Coronary artery (tissue), 2 donors: Measurements from ENCODE around the gene MAPK4.
"Not testable (repeated sequence)": the region's sequence is repeated elsewhere in the genome, so short reads cannot be mapped to it uniquely, and the experiment has no call there.

Experiments
- DNase-seq: peaks from one replicate; pipeline ENCODE4 v3.0.0-alpha.2; 2017; ENCODE audit warnings: low spot score
- H3K27ac ChIP-seq, 2 donors: fragments of 200-600 bp; sonication (generic); one replicate each; pipeline ENCODE4 v1.5.1; 2016 to 2019
- H3K4me3 ChIP-seq: fragments of 200-600 bp; sonication (generic); 2 replicates; pipeline ENCODE4 v1.5.1; 2016; ENCODE audit warnings: mild to moderate bottlenecking, moderate library complexity
- TF ChIP-seq, protein P1 (sequence below): fragments of 200-600 bp; sonication (generic); IDR thresholded peaks from one replicate; pipeline ENCODE4 v1.5.1; 2019; ENCODE audit warnings: antibody characterized with exemption

MAPK4 gene

DNA sequence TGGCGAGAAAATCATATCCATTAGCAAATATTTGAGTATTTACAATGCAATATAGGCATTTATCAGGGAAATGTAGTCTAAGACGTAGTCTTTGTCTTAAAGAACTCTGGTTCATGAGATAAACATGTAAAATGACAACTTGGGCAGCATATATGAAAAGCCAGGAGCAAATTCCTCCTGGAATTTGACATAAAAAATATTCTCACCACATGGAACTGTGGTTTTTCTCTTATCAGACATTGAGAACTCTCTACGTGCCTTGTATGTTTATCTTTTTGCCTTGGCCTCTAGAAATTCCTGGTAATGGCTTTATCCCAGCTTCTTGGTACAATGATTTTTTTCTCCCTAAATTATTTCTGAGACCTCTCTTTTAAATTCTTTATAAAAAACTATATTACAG lies 2.8 kb downstream of the MAPK4 start:
- DNase-seq, result no peak
- TF ChIP-seq, protein P1, sequence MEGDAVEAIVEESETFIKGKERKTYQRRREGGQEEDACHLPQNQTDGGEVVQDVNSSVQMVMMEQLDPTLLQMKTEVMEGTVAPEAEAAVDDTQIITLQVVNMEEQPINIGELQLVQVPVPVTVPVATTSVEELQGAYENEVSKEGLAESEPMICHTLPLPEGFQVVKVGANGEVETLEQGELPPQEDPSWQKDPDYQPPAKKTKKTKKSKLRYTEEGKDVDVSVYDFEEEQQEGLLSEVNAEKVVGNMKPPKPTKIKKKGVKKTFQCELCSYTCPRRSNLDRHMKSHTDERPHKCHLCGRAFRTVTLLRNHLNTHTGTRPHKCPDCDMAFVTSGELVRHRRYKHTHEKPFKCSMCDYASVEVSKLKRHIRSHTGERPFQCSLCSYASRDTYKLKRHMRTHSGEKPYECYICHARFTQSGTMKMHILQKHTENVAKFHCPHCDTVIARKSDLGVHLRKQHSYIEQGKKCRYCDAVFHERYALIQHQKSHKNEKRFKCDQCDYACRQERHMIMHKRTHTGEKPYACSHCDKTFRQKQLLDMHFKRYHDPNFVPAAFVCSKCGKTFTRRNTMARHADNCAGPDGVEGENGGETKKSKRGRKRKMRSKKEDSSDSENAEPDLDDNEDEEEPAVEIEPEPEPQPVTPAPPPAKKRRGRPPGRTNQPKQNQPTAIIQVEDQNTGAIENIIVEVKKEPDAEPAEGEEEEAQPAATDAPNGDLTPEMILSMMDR, result no peak
- H3K4me3 ChIP-seq, result no peak overlapping the region
- H3K27ac ChIP-seq, result no peak overlapping the region

GRCh38 chr18:50563376-50563775 lies 3.5 kb downstream of the MAPK4 start:
- Histone ChIP-seq H3K4me3 (no peak overlapping the region), H3K27ac (no peak overlapping the region)
- TF ChIP-seq, protein P1, result no peak
- DNase-seq, result no peak

GRCh38 chr18:50569930-50570329 lies 10.0 kb downstream of the MAPK4 start:
- no peak for DNase-seq
- Histone ChIP-seq H3K4me3 (no peak overlapping the region), H3K27ac (no peak overlapping the region)
- TF ChIP-seq, protein P1, result no peak

DNA sequence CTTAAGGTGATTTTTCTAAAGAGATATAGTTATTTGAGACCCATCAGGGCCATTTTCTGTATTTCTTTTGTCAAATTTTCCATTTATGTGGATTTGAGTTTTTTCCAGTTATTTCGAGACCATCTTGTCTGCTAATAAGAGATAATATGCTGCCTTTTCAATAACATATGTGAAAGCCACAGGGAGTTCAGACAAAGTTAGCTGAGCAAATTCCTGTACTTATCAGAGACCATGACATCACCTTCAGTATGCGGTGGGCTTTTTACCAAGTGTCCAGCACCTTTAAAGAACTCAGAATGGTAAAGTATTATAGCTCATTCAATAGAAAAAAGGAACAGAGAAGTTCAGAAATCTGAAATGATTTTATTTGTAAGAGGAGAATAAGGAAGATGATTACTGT lies 11.7 kb downstream of the MAPK4 start:
- no peak overlapping the region for H3K4me3 ChIP-seq
- TF ChIP-seq, protein P1, result no peak
- DNase-seq, result no peak
- H3K27ac ChIP-seq, result no peak overlapping the region

DNA sequence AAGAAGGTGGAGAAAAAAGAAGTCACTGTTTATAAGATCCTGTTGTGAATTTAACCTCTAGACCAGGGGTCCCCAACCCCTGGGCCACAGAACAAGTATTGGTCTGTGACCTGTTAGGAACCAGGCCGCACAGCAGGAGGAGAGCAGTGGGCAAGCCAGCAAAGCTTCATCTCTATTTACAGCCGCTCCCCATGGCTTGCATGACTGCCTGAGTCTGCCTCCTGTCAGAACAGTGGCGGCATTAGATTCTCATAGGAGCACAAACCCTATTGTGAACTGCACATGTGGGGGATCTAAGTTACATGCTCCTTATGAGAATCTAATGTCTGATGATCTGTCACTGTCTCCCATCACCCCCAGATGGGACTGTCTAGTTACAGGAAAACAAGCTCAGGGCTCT lies 13.3 kb downstream of the MAPK4 start:
- DNase-seq, H3K4me3 ChIP-seq, H3K27ac ChIP-seq: not testable (repeated sequence)

DNA sequence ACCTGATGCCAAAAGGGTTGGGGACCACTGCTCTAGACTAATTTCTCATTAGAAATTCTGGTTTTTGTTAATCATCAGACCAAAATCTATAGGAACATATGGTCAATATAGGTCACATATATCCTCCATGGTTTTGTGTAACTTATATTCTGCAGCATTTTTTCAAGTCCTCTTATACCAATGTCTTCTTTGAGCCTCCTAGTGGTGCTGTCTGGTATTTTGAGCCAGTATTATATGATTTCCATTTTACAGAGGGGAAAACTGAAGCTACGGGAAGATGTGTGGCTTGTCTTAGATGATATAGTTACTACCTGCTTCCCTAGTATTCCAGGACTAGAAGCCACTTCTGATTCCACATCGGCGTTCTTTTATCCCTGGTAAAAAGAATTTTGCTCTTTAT lies 13.8 kb downstream of the MAPK4 start:
- no peak for DNase-seq
- Histone ChIP-seq H3K4me3 (no peak overlapping the region), H3K27ac (no peak overlapping the region)
- TF ChIP-seq, protein P1, result no peak

DNA sequence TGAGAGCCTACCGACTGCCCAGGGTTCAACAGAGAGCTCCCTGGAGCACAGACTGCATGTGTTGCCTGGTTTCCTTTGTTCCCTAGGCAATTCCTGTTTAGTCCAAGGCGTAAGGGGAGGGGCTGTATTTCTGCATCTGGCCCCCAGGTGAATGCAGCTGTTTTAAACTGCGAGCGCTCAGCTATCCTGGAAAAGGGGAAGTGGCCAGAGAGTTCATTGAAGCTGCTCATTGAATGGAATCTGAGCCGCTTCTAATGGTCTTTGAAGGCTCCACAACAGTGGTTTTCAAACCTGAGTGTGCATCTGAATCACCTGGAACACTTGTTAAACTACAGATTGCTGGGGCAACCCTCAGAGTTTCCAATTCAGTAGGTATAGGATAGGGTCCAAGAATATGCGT lies 18.1 kb downstream of the MAPK4 start:
- DNase-seq, result no peak
- TF ChIP-seq, protein P1, result no peak
- H3K27ac ChIP-seq, result no peak overlapping the region

DNA sequence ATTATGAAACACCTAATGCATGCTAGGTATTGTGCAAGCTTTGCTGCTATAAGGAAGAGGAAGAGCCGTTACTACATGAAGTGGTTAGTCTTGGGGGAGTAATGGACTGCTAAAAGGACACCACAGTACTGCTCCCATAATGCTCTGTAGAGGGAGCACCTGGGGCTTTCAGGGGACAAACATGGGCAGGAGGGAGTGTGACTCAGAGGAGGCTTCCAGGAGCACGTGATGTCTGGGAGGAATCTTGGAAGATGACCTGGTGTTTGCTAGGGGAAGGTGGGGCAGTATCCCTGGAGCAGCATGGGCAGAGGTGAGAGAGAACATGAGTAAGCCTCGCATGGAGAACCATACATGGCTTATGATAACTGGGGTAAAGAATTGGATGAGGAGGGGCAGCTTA lies 18.8 kb downstream of the MAPK4 start:
- DNase-seq, result no peak
- no peak overlapping the region for H3K4me3 ChIP-seq
- TF ChIP-seq, protein P1, result no peak
- no peak overlapping the region for H3K27ac ChIP-seq

More for the DNA sequence above, 18.1 kb downstream of the MAPK4 start:
- H3K4me3 ChIP-seq, result no peak overlapping the region
